HL-60 (cell line): ENCODE data around the gene LHFPL6.

Experiments
- DNase-seq, 2 experiments: peaks; one replicate each; pipeline ENCODE4 v3.0.0-alpha.2; 2010 to 2020; ENCODE audit warnings: low read depth in 1 of 2, low spot score in 1 of 2
- H3K27ac ChIP-seq: fragments of 250-450 bp; sonication (Bioruptor Pico); replicated peaks from 2 replicates; pipeline ENCODE4 v1.5.1; 2020; ENCODE audit warnings: mild to moderate bottlenecking, moderate library complexity
- H3K27me3 ChIP-seq: fragments of 250-450 bp; sonication (Bioruptor Pico); 2 replicates; pipeline ENCODE4 v1.5.1; 2021; ENCODE audit warnings: mild to moderate bottlenecking, moderate library complexity; ENCODE audit not compliant: insufficient read depth, poor library complexity, severe bottlenecking
- H3K4me3 ChIP-seq: replicated peaks from 2 replicates; pipeline ENCODE4 v1.5.1; 2011; ENCODE audit warnings: mild to moderate bottlenecking, control low read depth, low read length; ENCODE audit not compliant: insufficient read depth
- CTCF ChIP-seq: IDR thresholded peaks from one replicate; pipeline ENCODE4 v1.5.1; 2011; ENCODE audit warnings: low read length, control low read depth, inconsistent platforms; ENCODE audit not compliant: insufficient read depth
- GABPA ChIP-seq: IDR thresholded peaks from 2 replicates; pipeline ENCODE4 v1.6.1; 2012; ENCODE audit warnings: low read depth
- POLR2AphosphoS5 ChIP-seq: IDR thresholded peaks from 2 replicates; pipeline ENCODE4 v1.6.1; 2012; ENCODE audit warnings: low read depth
- REST ChIP-seq: IDR thresholded peaks from 2 replicates; pipeline ENCODE4 v1.6.1; 2012; ENCODE audit warnings: low read depth; ENCODE audit not compliant: insufficient replicate concordance
- SPI1 ChIP-seq: IDR thresholded peaks from 2 replicates; pipeline ENCODE4 v1.6.1; 2012; ENCODE audit warnings: low read depth, mild to moderate bottlenecking, borderline replicate concordance

Gene LHFPL6

GRCh38 chr13:39631307-39631706 is 28.3 kb upstream of the LHFPL6 start:
- TF ChIP-seq CTCF (no peak), POLR2AphosphoS5 (no peak), REST (no peak), GABPA (no peak), SPI1 (no peak)
- DNase-seq = no peak
- no peak overlapping the region for H3K4me3 ChIP-seq
- no peak overlapping the region for H3K27ac ChIP-seq
- no peaks in the 10 kb centered on the region for H3K27me3 ChIP-seq

- no peak for DNase-seq
- no peak overlapping the region for H3K4me3 ChIP-seq
- no peaks in the 10 kb centered on the region for H3K27me3 ChIP-seq
- no peak overlapping the region for H3K27ac ChIP-seq
- no peak for TF ChIP-seq SPI1
- TF ChIP-seq CTCF = no peak
Observed at GRCh38 chr13:39623466-39623865, 20.5 kb upstream of the LHFPL6 start.

GRCh38 chr13:39618561-39618960 is 15.6 kb upstream of the LHFPL6 start:
- TF ChIP-seq GABPA = no peak
- TF ChIP-seq REST = no peak
- Histone ChIP-seq H3K27me3 (no peaks in the 10 kb centered on the region), H3K4me3 (no peak overlapping the region), H3K27ac (no peak overlapping the region)
- no peak for DNase-seq

- Histone ChIP-seq H3K27me3 (no peaks in the 10 kb centered on the region), H3K4me3 (no peak overlapping the region), H3K27ac (no peak overlapping the region)
- DNase-seq = peak; percentile 25 to 62
- TF ChIP-seq CTCF (peak; percentile 83), SPI1 (no peak)
Observed at GRCh38 chr13:39616087-39616694, 13.2 kb upstream of the LHFPL6 start.
